ENCODE measurements around the gene SVOP. TPM values are rescaled to one million over a fixed set of nuclear protein-coding genes. Genes with fewer than 3 reads are reported as not detected.

Gene SVOP
- total and polyA plus RNA-seq, 2 of the 8 experiments (the other 6 are each of a cell fraction or from before 2014, with no cell fraction given), result 0.06 TPM; not detected in 1

GRCh38 chr12:108947097-108947496, 73.8 kb downstream of the SVOP start:
- no peaks in the 10 kb centered on the region for H4K20me1 ChIP-seq (replicated peaks in 1 of 2; ENCODE audit: control insufficient read depth in 1 of 2, insufficient read depth in 2 of 2, low read length in 2 of 2)
- no peak overlapping the region for H3K14ac ChIP-seq (ENCODE audit: insufficient read length)
- no peak overlapping the region for H3K4ac ChIP-seq (replicated peaks; ENCODE audit: insufficient read length, low read depth, low read length)
- H3K4me3 ChIP-seq (ENCODE audit: extremely low read depth in 1 of 4, insufficient read depth in 2 of 4, low read depth in 3 of 4, low read length in 4 of 4), result no peak overlapping the region
- no peaks in the 10 kb centered on the region for H3K23me2 ChIP-seq (ENCODE audit: low read depth, low read length)
- FAIRE-seq (no peak), DNase-seq (ENCODE audit: low read depth in 1 of 2, low spot score in 2 of 2) (no peak)
- H2AFZ ChIP-seq (ENCODE audit: low read length), result no peak overlapping the region
- H3K18ac ChIP-seq (ENCODE audit: extremely low read depth, low read length), result no peak overlapping the region
- no peaks in the 10 kb centered on the region for H3K4me1 ChIP-seq (replicated peaks in 1 of 4; ENCODE audit: control insufficient read depth in 3 of 4, insufficient read depth in 4 of 4, low read length in 3 of 4)
- no peaks in the 10 kb centered on the region for H3K36me3 ChIP-seq (ENCODE audit: control insufficient read depth in 2 of 4, insufficient read depth in 4 of 4, low read length in 3 of 4)
- no peak overlapping the region for H4K91ac ChIP-seq (replicated peaks; ENCODE audit: insufficient read length, low read length)
- no peak overlapping the region for H3K27ac ChIP-seq (ENCODE audit: low read depth, low read length)
- no peak overlapping the region for H4K8ac ChIP-seq (ENCODE audit: extremely low read depth, insufficient read depth, low read length)
- H2BK15ac ChIP-seq (ENCODE audit: low read length), result no peak overlapping the region
- H3K79me2 ChIP-seq (ENCODE audit: control insufficient read depth in 1 of 2, insufficient read depth in 2 of 2, low read length in 2 of 2), result no peaks in the 10 kb centered on the region
- H2BK120ac ChIP-seq (replicated peaks; ENCODE audit: low read depth, low read length), result no peak overlapping the region
- no peak overlapping the region for H2BK20ac ChIP-seq (ENCODE audit: low read length)
- no peak overlapping the region for H3K4me2 ChIP-seq (ENCODE audit: insufficient read depth in 1 of 2, low read depth in 2 of 2, low read length in 2 of 2)
- TF ChIP-seq GABPA (IDR thresholded peaks at IDR 0.05; ENCODE audit: borderline replicate concordance, insufficient read depth, low read length) (no peak), JUND (IDR thresholded peaks at IDR 0.05; ENCODE audit: low read length) (no peak), KDM5A (IDR thresholded peaks at IDR 0.05; ENCODE audit: low read length) (no peak), SIRT6 (IDR thresholded peaks at IDR 0.05; ENCODE audit: low read length) (no peak), CBX5 (IDR thresholded peaks at IDR 0.05; ENCODE audit: low read depth, low read length) (no peak), MAX (IDR thresholded peaks at IDR 0.05) (no peak), SP4 (IDR thresholded peaks at IDR 0.05; ENCODE audit: low read length) (no peak)
- no peak overlapping the region for H3K56ac ChIP-seq (replicated peaks; ENCODE audit: insufficient read length, low read depth, low read length)
- no peak overlapping the region for H4K5ac ChIP-seq (ENCODE audit: insufficient read length, low read depth, low read length)
- H3K79me1 ChIP-seq (ENCODE audit: low read depth, low read length), result no peaks in the 10 kb centered on the region
- H2BK5ac ChIP-seq (ENCODE audit: low read depth, low read length), result no peak overlapping the region
- H2AK5ac ChIP-seq (ENCODE audit: low read depth, low read length), result no peak overlapping the region
- H3K9ac ChIP-seq (replicated peaks in 1 of 4; ENCODE audit: extremely low read depth in 1 of 4, low read depth in 3 of 4, low read length in 3 of 4), result no peak overlapping the region
- no peaks in the 10 kb centered on the region for H3K27me3 ChIP-seq (replicated peaks in 1 of 4; ENCODE audit: control insufficient read depth in 3 of 4, extremely low read depth in 1 of 4, insufficient read depth in 3 of 4, low read length in 3 of 4)
- peaks cover 10 to 12% of the 10 kb centered on the region in 2 experiments; a peak in 3 of 4 replicates for H3K9me3 ChIP-seq (ENCODE audit: insufficient read depth in 2 of 2, low read depth in 1 of 2, low read length in 1 of 2)
- H2BK12ac ChIP-seq (ENCODE audit: low read depth, low read length), result no peak overlapping the region
- no peak overlapping the region for H3K23ac ChIP-seq (ENCODE audit: insufficient read length)
- WGBS, 2 experiments (ENCODE audit: extremely low coverage in 1 of 2, insufficient coverage in 1 of 2, insufficient read length in 1 of 2, insufficient replicate concordance in 2 of 2, low coverage in 1 of 2, low lambda C conversion rate in 2 of 2, missing lambda C conversion rate in 1 of 2), result 73% methylated on average over 1 of the region's 1 CpG; no CpG with 5 or more reads in 1 of the 2 experiments
- POLR2A ChIA-PET (ENCODE audit: partially characterized antibody), result no interaction called here
- CTCF ChIA-PET (ENCODE audit: partially characterized antibody), result interaction anchor here (1.2 to 5.3 kb wide), 4 partner anchors 11 to 64 kb away, joined by 3 to 71 read pairs (median 4); partner anchors contain the start of gene DAO
